Uterus (tissue), 2 donors: ENCODE results near the gene PHTF2.

Source experiments
- POLR2A ChIP-seq, 2 donors: fragments of 450-650 bp; IDR thresholded peaks; one replicate each; pipeline ENCODE4 v1.6.1; 2016; ENCODE audit warnings: antibody characterized with exemption in 2 of 2, mild to moderate bottlenecking in 1 of 2, moderate library complexity in 1 of 2
- TF ChIP-seq, protein P1 (sequence below), 4 experiments: fragments of 200-600 bp in 2 of 4; fragments of 450-650 bp in 2 of 4; sonication (generic) in 2 of 4; IDR thresholded peaks; one replicate each; pipeline ENCODE4 v1.5.1; 2016 to 2019; ENCODE audit warnings: antibody characterized with exemption in 4 of 4, mild to moderate bottlenecking in 2 of 4, moderate library complexity in 1 of 4

DNA sequence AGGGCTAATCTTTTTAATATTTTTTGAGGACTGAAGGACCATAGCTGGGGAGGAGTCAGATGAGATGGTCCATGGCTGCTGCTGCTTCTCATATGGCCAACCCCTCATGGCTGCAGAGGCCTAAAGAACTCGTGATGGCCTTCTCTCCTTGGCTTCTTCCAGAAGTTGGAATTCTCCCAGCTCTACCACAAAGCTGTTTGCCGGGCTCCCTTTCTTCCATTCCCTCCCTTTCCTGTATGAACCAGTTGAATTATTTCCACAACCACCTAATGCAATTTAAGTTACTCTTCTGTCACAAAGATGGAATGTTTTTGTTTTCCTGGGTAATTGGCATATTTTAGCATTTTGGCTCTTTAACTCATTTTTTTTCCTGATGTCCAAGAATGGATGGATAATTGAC lies 80.7 kb downstream of the PHTF2 start:
- TF ChIP-seq, protein P1, sequence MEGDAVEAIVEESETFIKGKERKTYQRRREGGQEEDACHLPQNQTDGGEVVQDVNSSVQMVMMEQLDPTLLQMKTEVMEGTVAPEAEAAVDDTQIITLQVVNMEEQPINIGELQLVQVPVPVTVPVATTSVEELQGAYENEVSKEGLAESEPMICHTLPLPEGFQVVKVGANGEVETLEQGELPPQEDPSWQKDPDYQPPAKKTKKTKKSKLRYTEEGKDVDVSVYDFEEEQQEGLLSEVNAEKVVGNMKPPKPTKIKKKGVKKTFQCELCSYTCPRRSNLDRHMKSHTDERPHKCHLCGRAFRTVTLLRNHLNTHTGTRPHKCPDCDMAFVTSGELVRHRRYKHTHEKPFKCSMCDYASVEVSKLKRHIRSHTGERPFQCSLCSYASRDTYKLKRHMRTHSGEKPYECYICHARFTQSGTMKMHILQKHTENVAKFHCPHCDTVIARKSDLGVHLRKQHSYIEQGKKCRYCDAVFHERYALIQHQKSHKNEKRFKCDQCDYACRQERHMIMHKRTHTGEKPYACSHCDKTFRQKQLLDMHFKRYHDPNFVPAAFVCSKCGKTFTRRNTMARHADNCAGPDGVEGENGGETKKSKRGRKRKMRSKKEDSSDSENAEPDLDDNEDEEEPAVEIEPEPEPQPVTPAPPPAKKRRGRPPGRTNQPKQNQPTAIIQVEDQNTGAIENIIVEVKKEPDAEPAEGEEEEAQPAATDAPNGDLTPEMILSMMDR (IDR thresholded peaks at IDR 0.05): no peak
- no peak for TF ChIP-seq POLR2A (IDR thresholded peaks at IDR 0.05)
